ENCODE measurements around the gene FNDC3B.

The FNDC3B gene

DNA sequence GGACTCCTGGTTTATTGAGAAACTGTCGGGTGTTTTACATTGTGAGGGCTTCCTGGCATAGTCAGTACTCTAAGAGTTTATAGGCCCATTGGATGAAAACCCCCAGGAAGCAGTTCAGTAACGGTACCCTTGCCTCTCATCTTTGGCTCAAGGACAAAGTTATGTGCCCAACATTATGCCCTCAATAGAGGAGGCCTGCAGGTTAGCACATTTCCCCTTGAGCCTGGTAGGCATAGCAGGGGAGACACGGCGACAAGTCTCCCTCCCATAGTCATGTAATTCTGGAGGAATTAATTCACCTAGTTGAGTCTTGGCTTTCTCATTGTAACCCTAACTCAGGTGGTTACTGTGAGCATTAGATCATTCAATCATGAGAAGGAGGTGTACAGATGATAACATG lies 348.4 kb downstream of the FNDC3B start:
- no peak for DNase-seq

DNA sequence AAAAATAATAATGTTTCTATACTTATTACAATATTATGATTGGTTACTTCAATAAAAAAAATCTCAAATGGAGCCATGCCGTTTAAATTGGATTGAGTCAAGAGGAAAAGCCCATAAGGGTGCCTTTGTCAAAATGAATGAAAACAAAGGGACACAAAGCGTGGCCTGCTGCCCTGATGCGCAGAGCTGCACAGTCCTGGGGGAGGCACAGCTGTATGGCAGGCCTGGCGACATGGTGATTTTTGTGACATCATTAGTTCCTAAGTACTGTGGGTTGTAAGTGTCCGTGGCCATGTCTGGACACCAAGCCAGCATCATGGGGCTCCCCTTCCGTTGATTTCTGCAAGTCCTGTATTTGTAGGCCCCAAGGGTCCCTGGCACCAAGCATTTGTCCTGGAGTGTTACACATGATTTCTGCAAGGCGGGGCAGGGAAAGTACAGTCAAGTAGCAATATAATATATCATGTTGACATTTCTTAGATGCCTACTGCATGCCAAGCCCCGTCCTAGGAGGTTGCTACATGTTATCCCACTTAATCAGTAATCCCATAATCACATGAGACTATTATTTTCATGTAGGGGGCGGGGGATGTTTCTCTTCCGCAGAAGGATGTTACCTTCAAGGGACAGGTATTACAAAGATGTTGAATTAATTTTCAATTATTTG lies 349.2 kb downstream of the FNDC3B start:
- DNase-seq = no peak

DNA sequence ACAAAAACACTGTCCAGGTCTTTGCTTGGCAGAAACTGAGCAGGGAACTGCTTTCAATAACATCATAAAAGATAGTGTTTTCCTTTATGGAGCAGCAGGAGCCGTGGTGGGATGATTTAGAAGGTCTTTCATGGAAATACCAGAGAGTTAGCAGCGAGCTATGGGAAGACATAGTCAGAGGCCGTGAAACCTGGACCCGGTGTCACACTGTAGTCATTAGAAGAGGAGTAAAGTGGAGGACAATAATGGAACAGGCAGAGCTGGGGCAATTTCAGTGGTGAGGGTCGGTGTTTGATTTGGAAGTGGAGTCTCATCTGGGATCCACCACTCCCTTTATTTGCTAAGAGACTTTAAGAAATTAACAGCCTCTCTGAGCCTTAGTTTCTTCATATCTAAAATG lies 351.4 kb downstream of the FNDC3B start:
- DNase-seq = no peak

DNA sequence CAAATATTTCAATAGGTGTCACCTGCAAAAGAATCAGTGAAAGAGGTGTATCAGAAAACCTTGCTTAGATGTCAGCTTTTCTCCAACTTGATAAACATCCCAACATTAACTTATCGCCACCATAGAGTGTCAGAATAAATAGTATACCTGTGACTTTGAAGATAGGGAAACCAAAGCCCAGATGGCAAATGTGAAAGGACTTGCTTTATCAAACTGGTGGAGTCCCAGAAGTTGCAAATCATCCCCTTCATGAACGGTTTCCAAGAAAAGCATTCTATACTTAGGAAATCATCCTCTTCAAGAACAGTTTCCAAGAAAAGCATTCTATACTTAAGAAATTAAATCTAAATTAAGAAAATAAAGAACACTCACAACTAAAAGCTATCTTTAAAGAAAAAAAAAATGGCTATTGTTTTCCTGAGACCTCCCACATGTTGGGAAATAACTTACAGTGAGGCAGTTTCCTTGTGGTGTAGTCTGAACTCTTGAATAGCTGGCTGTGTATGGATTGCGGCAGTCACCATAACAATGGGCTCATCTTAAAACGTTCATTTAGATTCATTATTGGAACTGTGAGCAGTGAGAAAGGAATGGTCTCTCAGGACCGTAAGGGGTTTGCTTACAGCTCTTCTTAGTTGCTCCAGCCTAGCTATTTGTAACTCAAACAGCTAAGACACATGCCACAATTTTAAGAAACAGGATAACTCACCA lies 352.4 kb downstream of the FNDC3B start:
- no peak for DNase-seq

DNA sequence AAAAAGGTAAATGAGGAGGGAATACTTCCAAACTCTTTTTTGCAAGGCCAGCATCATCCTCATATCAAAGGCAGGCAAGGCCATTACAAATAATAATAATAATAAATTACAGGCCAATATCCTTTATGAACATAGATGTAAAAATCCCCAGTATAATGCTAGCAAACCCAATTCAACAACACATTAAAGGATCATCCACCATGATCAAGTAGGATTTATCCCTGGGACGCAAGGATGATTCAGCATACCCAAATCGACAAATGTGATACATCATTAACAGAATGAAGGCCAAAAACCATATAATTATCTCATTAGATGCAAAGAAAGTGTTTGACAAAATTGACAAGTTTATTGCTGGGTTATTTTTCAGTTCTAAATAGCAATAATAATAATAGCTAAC lies 355.3 kb downstream of the FNDC3B start:
- DNase-seq = no peak

DNA sequence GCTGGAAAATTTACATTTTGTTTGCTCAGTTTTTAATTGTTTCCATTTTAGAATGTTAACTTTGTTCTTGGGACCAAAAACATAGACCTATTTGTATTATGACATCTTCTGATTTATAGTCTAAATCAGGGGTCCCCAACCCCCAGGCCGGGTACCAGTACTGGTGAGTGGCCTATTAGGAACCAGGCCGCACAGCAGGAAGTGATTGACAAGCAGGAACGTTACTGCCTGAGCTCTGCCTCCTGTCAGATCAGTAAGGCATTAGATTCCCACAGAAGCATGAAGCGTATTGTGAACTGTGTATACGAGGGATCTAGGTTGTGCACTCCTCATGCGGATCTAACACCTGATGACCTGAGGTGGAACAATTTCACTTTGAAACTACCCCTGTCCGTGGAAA lies 357.0 kb downstream of the FNDC3B start:
- DNase-seq = no peak

DNA sequence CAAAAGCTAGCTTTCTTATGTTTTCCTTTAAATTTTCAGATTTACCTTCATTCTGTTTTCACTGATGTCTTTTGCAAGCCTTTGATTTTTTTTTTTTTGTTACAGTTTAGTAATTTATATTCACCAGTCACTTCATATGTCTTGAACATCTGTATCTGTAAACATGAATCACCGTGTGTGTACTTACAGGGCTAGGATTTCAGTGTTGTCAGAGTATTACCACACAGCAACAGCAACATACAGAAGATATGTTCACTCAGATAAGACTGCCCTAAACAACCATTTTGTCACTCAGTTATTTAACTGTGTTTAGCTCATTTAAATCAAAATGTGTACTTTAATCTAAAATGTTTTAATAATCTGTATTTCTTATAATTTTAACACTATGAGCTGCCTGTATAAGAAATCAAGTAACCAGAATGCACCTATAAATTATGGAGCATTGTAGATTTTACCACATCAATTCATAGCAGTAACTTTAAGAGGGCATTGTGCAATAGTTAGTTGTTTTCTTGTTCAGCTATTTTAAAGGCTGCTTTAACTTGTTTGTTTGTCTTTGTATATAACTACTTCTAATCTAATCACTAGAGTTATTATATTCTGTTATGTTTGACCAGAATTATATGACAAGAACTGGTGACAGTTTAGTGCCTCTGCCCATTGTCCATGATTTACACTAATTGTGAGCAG lies 358.5 kb downstream of the FNDC3B start:
- DNase-seq = no peak

DNA sequence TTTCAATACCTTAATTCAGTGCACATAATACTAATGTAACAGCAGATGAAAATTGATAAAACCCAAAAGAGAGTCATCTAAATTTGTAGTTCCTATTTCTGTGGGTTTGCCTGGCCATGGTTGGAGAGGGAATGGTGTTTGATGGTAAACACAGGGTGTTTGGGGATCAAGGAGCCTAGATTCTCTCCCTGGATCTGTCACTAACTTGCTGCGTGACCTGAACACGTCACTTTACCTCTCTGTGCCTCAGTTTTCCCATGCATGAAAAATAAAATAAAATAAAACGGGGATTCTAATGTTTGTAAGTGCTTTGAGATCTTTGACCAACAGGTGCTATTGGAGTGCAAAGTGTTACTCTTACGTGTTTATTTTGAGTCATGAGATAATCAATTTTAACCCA lies 359.1 kb downstream of the FNDC3B start:
- no peak for DNase-seq

DNA sequence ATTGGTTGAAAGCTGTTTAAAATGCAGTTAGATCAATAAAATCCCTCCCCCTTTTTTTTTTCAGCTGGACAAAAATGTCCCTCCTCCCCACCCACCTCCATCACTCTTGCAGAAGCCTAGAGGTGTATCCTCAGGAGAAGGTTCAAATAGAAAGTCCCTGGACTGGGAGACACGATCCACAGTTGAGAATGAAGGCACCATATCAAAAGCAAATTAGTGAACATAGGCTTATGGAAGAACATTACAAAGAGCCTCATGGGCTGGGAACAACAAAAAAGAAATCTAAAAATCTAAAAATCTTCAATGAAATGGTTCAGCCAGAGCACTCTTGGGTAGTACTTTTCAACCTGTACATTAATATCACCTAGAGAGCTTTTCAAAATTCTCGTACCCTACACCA lies 362.7 kb downstream of the FNDC3B start:
- DNase-seq = no peak

DNA sequence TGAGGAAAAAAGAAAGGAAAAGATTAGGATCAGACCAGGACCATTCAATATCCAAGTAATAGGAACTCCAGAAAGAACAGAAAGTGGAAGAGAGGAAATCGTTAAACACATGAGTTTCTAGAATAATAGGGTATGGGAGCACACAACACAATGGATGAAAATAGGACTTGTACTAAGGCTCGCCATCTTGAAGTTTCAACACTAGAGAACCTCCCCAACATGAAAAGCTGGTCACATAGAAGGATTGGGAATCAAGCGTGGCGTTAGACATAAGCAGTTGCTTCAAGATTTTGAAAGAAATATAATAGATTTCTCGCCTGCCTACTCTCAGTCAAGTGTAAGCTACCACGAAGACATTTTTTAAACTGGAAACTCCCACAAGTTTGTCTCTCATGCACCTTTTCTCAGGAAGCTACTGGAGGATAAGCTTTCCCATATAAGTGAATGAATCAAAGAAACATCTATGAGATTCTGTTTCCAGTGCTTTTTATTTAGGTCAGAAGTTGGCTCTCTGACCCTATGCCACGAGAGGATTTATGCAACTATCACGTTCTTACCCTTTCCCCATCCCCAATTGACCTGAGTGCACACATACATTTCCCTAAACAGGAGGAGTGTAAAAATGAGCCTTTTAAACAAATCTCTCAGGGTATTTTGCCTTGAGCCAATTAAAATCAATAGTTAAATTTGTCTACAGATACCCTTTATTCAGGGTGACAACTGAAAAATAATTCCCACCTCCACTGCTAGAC lies 363.7 kb downstream of the FNDC3B start:
- DNase-seq = no peak

DNA sequence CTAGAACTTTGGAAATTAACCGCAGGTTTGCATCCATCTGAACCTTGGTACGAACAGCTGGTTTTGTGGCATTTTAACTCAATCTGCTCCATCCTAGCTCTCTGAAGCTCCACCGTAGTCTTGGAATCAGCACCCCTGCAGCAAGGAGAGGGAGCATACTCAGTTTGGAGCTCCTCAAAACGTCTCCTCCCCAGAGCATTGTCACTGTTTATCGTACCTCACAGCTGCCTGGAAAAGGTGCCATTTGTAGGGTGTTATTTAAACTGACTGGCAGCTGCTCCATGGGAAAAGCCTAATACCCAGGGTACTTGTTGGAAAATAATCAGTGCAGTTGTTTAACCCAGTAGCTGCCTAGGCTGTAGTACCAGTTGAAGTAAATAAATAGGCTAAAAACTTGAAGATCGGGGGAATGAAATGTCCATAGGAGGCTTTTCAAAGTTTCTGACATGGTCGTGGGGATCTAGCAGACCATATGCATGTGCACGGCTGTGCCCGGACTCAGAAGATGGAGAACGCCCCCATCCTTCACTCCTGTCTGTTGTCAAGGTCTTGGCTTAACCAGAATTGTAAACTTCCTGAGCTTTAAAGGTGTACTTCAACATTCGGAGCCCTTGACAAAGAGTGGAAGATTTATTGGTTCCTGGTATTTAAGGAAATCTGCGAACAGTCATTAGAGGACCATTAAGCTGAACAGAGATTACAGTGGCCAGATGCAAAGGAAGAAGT lies 365.0 kb downstream of the FNDC3B start:
- no peak for DNase-seq

DNA sequence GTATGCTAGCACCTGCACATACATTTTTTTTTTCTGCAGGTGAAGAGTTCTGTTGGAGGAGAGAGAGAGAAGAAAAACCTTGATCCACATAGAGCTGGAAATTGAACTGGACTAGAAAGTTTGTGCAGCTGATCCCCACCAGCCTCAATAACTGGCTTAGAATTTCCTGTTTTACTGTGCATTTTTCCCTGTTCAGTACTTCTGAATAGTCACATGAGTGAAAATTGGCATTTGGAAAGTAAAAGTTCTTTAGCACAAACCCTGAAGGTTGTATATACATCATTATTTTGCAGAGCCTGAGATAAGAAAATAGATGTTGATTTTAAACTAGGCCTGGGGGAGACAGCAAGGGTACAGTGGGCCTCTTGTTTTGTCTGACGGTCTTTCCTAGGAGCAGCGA lies 366.5 kb downstream of the FNDC3B start:
- DNase-seq = no peak

DNA sequence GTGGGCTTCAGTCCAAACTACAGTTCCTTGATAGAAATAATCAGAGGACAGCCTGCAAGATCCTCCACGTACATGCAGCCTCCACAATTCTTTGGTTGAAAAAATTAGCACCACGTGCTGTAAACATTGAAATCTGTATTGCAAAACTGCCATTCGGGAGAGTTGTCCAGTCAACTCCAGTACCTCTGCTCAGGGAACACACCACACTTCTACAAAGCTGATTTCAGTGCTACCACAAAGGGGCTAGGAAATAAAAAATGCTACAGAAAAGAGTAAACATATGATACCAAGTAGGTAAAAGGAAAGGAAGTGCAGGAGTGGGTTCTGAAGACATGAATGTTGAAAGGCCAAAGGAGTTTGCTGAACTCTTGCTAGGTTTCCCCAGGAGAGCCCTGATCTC lies 368.5 kb downstream of the FNDC3B start:
- no peak for DNase-seq

DNA sequence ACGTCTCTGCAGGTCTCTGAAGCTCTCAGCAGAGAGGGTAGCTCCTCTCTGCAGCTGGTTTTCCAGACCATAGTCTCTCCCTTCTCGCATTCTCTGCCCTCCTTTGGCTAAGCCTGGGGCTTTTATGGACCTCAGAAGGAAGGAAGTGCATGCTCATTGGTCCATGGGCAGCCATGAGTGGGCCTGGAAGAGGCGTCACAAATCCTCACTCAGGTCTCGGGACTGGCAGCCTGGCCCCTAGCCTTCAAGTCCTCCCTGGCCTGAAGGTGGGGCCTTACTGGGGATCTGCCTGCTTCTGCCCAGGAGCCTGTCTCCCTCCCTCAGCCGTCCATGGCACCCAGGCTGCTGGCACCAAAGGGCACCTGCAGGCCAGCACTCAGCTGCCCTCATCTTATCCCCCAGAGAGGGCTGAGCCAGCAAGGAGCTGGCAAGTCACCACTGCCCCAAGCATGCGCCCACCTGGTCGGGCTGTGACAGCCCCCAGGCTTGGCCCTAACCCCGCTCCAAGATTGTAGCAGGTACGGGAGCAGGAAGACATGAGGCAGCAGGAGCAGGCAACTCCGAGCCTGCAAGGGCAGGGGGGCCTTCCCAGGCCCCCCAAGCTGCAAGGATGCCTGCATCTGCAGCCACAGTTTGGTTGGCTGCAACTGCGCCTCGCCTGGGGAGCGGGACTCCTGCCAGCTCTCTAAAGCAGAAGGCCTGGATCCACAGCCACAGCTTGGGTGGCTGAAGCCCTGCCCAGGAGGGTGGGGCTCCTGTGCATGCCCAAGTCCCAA lies 371.5 kb downstream of the FNDC3B start:
- DNase-seq = no peak

DNA sequence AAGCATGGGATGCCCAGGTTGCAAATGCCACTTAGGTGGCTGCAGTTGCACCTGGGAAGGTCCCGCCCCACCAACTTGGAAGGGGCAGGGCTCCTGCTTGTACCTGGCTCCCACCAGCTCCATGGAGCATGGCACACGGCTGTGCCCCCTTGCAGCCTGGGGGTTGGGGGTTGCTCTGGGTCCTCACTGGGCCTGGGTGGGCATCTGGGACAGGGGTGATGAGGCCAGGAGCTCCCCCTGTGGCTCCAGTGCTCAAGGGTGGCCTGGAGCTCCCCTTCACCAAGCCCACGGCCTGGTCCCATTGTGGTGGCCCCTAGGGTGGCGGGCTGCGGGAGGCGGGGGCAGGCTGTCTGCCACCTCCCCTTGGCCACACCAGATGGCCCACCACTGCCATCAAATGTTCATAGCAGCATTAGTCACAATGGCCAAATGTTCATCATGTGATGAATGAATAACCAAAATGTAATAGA lies 372.1 kb downstream of the FNDC3B start:
- no peak for DNase-seq

DNA sequence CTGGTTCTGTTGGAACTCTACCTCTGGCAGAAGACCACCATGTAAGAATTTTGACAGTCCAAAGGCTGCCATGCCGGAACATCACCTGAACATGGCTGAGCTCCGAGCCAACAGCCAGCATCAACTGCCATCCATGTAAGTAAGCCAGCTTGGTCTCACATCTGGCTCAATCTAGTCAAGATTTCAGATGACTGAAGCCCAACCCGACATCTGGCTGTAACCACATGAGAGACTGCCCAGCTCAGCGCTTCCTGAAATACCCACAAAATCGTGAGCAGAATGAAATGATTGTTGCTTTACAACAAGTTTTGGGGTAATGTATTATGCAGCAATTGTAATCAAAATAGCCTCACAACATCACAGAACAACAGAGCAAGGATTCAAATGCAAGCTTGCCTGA lies 375.9 kb downstream of the FNDC3B start:
- no peak for DNase-seq

DNA sequence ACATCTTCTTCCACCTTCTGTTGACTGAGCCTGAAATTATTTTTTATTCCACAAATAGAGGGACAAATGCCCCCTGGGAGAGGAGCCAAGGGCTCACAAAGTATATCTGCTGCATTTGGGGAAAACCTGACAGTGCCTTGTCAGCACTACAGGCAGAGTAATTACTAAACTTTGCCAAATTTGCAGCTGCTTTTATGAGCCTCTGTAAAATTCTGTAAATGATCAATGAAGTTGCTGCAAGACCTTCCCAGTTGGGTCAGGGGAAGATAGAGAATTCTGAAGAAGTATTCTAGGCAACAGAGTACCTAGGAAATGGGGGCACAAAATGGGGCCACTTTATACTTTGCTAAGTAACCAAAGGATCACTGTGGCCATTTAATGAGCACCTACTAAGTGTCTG lies 398.3 kb downstream of the FNDC3B start:
- DNase-seq = no peak

DNA sequence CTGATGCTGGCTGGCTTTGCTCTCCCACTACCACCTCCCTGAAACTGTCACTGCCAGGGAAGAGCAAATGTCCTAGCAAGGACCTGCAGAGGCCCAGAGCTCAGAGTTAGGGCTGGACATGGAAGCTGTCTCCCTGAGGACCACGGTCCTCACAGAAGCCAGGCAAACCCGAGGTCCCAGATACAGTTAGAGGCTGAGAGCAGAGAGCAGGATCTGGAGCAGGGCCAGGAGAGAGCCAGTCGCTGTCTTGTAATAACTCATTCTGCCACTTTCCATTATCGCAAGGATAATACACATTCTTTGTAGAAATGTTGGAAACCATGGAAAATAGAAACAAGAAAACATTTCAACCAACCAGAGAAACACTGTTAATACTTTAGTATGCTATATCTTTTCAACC lies 398.8 kb downstream of the FNDC3B start:
- DNase-seq = no peak

DNA sequence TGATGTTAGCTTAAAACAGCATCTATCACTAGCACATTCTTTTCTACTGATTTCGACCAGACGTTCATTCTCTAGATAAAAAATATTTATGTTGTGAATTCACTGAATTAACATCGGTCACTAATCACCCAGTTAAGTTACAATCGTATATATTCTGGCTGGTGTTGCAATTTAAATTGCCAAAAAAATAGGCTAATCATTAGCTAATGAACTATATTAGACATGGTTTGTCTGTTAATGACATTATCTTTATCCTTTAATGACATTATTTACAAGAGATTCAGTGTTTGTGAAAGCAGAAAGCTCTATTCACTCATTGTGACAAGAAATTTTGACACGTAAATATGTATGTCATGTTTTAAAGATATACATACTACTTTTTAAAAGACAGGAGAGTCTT lies 402.2 kb downstream of the FNDC3B start:
- DNase-seq = no peak

DNA sequence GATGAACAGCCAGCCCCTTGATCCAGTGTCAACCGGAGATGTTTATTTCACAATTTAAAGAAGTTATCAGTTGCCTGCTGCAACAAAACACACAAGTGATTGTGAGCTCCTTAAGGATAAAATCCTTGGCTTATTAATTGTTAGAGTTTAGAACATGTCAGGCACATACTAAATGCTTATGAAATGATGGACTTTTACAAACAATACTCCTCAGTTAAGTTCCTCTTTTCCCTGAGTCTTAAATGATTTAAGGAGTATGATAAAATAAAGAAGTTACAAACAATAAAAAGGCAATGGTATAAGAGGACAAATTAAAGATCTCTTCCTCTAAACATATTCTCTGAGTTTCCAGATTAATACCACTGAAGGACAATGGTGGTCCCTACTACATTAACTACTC lies 403.2 kb downstream of the FNDC3B start:
- no peak for DNase-seq

DNA sequence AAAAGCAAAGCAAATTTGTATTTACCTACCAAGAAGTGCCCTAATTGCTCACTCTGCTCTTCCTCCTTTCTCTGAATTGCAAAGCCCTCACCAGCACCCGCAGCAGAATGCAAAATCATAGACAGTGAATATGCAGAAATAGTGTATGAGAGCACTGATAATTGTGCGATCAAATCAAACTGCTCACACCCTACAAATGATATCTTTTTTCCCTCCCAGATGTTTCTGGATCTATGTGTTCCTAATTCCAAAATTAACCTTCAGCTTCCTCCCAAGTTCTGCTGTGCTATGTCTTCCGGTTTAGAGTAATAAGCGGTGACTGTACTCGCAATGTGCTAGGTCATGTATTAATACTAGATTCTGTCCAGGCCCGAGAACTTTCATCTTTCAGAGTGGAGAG lies 405.4 kb downstream of the FNDC3B start:
- DNase-seq = no peak

DNA sequence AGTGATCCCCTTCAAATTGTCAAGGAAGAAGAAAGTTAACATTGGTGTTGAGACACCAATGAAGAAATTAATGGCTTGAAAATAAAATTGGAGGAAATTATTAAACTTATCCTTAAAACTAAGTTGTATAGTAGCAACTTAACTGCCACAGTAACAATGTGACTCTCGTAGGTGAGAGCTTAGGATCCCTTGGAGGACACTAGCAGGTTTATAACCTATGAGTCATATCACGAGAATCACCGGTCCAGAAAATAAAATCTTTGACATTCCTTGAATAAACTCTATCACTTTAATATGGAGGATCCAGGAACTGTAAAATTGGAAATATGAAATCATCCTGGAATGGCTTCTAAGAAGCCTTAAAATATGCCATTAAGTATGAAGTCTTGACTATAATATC lies 406.8 kb downstream of the FNDC3B start:
- DNase-seq = no peak

Data from NCI-H748 treated with DMSO at 0.1 percent for 48 hours (cell line).